HG03025 (cell line): ENCODE data around the gene NECTIN1.

Source experiments
- ATAC-seq: cut with Tn5 transposase; IDR thresholded peaks from one replicate; pipeline ENCODE4 v1.9.1; 2021; ENCODE audit warnings: mild to moderate bottlenecking, moderate library complexity; ENCODE audit not compliant: unreplicated experiment, low FRiP score

Gene NECTIN1, protein sequence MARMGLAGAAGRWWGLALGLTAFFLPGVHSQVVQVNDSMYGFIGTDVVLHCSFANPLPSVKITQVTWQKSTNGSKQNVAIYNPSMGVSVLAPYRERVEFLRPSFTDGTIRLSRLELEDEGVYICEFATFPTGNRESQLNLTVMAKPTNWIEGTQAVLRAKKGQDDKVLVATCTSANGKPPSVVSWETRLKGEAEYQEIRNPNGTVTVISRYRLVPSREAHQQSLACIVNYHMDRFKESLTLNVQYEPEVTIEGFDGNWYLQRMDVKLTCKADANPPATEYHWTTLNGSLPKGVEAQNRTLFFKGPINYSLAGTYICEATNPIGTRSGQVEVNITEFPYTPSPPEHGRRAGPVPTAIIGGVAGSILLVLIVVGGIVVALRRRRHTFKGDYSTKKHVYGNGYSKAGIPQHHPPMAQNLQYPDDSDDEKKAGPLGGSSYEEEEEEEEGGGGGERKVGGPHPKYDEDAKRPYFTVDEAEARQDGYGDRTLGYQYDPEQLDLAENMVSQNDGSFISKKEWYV

DNA sequence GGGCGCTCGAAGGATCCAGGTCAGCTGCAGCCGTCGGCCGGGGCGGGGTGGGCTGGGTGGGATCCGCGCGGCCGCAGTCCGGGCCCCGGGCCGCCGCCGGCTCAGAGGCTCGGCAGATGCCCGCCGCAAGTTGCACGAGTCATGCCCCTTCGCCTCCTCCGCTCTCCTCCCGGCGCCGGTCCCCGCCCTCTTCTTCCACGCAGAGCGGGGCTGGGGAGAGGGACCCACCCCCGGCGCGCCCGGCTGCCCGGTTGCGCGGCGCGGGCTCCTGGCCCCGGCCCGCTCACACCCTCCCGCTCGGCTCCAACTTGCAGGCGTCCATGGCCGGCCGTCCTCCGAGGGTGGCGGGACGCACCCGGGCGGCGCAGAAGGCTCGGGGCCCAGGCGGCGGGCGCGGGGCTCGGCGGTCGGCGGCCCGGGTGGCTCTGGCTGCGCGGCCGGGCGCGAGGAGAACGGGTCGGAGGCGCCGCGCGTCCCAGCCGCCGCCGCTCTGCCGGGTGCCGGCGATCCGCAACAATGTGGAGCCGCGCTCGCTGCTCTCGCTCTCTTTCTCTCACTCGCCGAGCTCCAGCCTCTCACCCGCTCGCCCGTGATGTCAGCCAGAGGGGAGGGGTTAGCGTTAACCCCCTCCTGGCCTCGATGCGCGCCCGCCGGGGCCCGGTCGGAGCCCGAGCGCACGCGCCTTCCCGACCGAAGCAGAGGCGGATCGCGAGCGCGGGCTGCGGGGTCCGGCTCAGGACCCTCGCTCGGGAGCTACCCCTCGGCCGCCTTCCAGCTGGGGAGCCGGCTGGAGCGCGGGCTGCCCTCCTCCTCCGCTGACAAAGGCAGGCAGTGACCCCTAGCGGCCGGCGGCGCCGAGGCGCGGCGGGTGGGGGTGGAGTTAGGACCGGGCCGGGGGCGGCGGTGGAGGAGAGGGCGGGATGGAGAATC lies at the start of gene NECTIN1:
Gene NECTIN1, minus strand, starts transcription at position 550 of the 930 bp plus-strand sequence. CDS start 647 bp downstream, outside the sequence.
- ATAC-seq = peak; percentile 81

DNA sequence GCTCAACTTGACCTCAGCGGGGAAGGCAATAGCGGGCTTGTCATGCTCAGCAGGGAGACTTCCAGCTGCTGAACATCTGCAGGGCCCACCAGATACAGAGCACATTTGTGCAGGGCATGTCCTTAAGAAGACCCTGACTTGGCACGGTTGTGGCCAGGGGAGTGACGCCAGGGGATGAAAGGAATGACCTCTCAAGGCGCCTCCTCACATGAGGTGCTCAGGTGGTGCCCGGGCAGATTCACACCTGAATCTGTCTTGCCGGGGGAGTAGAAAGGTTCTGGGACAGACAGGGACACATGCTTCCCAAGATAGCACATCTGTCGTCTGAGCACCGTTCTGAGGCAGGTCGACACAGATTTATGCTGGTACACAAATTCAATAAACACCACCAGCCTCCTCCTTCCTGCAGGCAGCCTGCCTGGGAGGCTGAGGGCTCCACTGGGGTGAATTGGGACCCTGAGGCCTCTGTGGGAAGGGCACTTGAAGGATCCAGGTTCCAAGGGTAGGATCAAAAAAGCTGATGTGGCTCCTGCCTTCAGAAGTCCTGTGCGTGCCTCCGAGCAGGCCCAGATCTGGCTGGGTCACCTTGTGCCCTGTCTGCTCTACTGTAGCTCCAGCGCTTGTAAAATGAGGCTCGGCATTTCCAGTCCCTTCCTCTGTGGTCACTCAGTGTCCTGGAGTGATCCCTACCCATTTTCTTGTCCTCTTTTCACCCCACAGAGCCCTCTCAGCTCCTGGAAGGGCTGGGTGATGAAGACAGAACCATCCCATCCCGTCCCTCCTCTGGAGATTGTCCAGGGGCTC lies 49.6 kb upstream of the NECTIN1 start:
- no peak for ATAC-seq

DNA sequence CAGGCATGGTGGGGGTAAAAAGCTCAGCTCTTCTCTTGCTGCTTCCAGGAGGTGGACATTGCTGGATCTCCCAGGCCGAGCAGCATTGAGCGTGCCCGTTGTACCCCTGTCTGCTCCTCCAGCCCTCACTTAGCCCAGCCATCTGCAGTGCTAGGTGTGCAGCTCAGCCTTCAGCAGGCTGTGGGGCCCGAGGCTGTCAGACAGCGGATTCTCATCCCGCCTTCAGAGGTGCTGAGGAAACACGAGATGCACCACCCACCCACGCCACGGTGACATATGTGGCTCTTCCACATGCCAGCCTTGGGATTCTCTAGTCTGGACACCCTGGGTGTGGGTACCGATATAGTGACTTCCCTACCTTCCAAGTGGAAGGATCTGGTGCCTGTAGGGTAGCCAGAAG lies 48.9 kb upstream of the NECTIN1 start:
- ATAC-seq = no peak

DNA sequence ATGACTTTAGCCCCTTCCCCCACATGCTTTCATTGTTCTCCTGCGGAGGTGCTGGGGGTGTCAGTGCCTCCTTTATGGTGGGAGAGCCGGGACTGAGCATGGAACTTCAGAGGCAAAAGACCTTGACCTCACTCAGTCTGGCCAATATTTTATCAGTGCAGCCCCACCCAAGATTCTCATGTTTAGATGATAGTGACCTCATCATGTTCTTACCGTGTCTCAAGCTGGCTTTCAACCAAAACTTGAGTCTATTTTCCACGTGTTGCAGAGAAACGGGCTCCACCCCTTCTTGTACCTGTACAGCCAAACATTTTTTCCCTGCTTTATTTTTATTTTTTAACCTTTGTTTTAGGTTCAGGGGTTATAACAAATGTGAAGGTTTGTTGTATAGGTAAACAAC lies 47.7 kb upstream of the NECTIN1 start:
- ATAC-seq = no peak

DNA sequence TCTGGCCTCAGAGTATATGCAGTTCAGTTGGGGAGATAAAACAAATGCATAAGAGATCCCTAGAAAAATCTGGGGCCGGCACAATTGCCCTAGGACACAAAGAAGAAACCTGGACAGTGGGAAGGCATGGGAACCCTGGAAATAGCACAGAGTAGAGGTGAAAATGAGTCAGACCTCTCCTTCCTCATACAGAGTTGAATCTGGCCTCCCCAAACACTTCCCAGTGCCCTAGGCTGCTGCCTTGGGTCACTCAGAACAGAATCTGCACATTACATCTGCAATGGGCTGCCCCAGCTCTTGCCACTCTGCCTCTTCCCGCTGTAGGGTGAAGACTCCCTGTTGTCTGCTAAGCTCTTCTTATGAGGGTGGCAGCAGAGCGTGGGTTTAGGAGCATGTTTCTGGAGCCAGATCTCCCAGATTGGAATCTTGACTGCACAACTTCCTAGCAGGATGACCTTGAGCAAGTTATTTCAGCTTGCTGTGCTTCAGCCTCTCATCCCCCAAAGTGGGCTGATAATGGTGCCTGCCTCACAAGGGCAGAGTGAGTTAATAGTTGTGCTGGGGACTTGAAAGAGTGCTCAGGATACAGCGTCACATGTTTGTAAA lies 47.1 kb upstream of the NECTIN1 start:
- no peak for ATAC-seq

DNA sequence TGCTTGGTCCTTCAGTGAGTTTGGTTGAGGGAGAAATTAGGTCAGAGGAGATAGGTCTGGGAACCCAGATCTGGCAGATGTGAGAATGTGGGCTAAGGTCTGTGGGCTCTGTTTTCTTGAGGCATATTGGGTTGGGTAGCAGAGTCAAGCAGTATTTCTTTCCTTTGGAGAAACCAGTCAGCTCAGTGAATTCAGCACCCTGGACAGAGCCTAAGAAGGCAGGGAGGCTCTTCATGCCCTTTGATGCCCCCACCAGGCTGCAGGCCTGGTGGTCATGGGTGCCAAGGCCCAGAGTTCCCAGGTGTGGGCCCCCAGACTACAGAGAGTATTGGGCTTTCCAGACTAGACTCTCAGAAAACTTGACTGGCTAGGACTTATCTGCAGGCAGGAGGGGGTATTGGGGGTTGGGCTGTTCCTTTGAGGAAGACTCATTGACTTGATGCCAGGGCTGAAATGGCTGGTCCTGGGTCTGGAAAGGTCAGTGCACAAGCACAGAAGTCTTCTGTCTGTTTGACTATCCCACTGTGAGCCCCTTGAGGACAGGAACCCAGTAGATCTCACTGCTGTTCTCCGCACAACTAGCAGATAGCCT lies 45.3 kb upstream of the NECTIN1 start:
- ATAC-seq = no peak

DNA sequence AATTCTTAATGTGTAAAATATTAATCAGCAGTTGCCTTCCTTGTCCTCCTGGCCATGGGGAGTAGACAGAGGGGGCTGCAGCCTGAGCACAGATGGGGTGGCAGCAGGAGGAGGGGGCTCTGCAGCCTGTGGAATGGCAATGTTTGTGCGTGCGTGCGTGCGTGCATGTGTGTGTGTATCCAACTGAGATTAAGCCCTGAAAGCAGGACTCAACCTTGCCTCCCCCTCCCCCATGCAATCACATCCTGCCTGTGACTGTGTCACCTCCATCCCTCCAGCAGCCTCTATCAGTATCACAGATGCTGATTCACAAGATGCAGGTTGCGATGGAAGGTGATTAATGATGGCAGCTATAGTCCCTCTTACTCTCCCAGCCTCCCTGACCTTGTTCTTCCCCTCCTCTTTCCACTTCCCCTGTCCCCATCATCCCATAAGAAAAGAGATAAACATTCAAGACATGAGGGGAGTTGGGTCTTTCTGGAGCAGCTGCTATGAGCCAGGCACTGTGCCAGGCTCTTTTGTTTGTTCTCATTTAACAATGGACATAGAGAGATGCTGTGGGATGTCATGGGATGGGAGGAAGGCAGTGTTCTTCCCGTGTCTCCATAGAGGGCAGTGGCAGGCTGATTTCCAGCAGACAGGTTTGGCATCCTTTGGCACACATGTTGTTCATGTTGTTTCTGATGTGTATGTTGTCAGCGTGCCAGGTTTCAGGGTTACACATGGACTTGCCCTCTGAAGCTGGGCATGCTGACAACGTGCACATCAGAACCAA lies 43.8 kb upstream of the NECTIN1 start:
- ATAC-seq = no peak

DNA sequence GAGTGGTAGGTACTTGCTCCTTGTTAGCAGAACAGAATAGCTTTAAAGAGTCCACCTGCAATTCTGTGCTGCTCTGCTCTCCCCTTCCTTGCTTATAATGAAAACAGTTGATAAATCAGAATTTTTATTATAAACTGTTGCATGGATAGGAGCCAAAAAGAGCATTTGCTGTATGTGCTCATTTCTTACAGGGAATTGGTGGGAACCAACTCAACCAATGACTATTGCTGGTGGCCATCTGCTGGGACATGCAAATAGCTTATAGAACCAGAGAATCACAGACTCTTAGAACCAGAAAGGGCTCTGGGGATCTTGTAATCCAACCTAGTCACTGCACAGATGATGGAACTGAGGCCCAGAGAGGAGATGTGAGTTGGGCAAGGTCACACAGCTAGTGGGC lies 43.1 kb upstream of the NECTIN1 start:
- ATAC-seq = no peak

DNA sequence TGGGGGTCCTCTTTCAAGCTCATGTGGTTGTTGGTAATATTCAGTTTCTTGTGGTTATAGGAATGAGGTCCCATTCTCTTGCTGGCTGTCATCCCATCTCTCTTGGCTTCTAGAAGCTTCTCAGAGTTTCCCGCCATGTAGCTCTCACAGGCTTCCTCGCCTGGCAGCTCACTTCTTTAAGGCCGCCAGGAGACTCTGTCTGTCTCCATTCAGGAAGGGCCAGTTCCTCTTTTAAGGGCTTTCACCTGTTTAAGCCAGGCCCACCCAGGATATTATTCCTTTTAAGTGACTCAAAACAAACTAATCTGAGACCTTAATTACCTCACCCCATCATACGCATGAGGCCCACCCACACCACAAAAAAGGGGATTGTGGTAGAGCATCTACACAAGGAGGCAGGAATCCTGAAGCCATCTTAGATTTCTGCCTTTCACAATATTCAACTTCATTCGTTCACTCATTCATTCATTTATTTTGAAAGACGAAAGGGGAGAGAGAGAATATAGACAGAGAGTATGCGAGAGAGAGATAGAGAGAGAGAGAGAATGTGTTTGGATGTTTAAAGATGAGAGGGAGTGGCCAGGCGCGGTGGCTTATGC lies 42.3 kb upstream of the NECTIN1 start:
- no peak for ATAC-seq

DNA sequence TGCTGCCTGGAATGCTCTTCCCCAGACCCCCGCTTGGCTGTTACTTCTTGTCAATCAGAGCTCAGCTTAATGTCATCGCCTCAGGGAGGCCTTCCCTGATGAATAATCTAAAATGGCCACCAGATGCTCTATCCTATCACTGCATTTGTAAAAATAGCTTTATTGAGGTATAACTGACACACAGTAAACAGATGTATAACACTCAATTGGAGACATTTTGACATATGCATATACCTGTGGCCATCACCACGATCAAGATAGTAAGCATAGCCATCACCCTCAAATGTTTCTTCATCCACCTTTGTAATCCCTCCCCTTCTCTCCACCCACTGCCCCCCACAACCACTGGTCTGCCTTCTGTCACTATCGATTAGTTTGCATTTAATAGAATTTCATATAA lies 36.6 kb upstream of the NECTIN1 start:
- ATAC-seq = no peak

DNA sequence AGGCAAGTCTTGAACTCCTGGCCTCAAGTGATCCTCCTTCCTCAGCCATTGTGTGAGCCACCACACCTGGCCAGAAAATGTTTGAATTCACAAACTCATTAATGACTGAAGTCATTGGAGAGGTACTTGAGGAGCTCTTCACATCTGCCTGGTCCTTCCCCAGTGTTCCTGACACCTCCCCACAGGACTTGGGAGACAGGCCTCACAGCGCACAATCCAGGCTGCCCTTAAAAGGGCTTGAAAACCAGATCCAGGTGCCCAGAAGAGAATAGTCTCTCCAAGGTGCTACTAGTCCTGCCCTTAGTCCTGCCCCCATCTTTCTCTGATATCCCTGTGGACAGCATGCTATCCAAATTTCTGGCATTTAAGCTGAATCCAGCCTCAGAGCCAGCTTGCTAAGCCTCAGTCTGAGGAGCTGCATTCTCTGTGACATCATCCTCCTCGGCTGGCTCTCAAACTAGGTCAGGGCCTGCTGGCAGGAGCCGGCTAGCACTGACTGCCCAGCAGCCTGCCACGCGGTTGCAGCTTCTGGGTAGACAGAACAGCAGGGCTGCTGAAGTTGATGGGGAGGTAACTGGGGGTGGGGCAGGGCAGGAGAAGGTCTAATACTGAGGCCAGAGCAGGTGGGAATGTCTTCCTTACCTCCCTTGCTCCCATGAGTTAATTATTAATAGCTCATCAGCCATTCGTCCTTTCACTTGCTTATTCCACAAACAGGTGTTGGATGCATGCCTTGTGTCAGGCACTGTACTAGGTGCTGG lies 35.3 kb upstream of the NECTIN1 start:
- ATAC-seq = no peak

DNA sequence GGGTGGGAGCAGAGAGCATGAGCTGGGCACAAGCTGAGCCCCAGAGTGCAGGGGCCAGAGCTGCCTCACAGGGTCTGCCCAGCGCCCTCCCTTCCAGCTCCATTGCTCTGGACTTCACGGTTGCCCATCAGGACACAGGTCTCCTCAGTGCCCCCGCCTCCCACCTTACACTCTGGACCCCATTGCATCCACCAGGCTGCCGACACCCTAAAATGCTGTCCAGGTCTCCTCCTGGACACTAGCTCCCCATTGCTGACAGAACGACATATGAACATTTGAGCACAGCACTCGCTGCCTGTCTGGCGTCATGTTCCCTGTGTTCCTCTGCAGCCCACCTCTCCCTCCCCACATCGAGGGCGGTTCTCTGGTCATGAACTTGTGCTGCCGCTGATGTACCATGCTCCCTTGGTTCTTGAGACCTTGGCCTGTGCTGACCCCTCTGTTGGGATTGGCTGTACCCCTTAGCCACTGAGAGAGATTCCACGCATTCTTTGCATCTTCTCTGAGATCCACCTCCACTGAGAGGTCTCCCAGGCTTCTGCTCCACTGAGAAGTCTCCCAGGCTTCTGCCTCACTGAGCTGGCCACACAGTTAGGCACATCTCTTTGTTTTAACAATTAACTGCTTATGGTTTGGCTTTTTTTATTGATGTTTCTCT lies 34.2 kb upstream of the NECTIN1 start:
- ATAC-seq = no peak

DNA sequence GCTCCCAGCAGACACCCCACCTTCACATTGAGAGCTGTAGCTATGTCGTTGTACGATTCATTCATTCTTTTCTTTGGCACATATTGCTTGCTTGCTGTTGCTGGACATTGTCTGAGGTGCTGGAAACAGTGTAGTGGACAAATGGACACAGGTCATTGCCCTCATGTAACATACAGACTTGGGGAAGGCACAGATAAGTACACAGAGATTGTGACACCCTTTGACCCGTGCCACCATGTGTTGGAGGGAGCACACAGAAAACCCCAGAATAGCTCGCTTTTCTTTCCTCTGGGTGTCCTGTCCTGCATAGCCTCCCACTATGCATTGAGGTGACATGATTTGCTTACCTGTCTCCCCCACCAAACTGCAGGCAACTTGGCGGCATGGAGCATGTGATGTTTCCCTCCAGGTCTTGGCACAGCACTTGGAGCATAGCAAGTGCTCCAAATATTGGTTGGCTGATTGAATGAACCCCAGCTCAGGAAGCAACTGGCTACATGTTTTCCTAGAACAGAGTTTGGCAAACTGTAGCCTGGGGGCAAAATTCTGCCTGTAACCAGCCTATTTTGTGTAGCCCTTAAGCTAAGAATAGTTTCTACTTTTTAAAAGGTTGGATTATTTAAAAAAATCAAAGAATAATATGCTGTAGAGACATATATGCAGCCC lies 30.9 kb upstream of the NECTIN1 start:
- no peak for ATAC-seq

DNA sequence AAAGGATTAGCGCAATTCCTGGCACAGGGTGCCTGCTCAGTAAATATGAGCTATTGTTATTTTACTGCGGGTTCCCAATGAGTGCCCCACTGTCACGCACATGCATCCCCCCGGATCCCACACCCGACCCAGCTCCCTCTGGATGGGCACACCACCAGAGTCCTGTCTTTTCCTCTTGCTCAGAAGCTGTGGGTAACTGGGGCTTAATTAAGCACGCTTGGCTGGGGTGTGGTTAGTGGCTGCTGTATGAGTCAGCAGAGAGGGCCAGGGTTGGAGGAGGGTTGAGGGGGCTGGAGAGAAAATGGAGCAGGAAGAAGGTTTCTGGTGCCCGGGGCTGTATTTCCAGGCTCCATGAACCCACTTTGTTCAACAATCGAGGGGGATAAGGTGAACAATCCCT lies 30.3 kb upstream of the NECTIN1 start:
- no peak for ATAC-seq

DNA sequence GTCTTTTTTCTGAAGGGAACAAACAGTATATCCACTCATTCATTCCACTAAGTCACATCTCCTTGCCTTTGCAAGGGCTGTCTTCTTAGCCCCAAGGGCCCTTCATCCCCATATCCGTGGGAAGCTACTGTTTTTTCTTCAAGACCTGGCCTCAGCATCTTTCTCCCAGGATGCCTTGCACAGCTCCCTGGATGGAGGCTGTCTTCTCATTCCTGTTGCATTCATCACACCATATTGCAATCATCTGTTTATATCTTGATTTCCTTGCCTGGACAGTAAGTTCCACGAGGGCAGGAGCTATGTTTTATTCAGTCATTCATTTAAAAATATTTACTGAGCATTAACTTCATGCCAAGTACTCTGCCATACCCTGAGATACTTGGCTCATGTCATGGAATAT lies 29.3 kb upstream of the NECTIN1 start:
- ATAC-seq = no peak

DNA sequence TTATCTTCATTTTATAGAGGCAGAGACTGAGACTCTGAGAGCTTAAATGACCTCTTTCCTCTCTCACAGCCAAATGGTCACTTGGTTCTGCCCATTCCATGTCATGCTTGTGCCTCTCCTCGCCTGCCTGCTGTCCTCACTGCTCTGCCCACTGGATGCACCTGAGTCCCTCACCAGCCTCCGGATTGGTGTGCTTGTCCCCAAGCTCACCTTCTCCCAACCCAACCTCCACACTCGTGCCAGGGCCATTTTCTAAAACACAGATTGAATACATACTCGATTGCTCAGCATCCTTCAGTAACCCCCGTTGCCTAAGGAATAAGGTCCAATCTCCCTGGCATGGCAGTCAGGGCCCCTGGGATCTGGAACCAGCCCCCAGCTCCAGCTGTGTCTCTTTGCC lies 28.4 kb upstream of the NECTIN1 start:
- no peak for ATAC-seq
